ENCODE measurements around the gene ST3GAL2. TPM values are rescaled to one million over a fixed set of nuclear protein-coding genes. Genes with fewer than 3 reads are reported as not detected.
A peak's percentile ranks its signal among the peaks of the same experiment; 100 is the strongest.

The ST3GAL2 gene
- total and polyA plus RNA-seq, 9 of the 15 experiments (the other 6 are each of a cell fraction or from before 2014, with no cell fraction given), result 1.5 to 108 (median 34.3) TPM

GRCh38 chr16:70417661-70418060 is 21.2 kb downstream of the ST3GAL2 start:
- WGBS (ENCODE audit: insufficient coverage, low coverage, missing lambda C conversion rate), result 22% methylated on average over 7 of the region's 7 CpGs
- ChIA-PET POLR2A (interaction anchor here (0.6 to 2.6 kb wide), 9 partner anchors 8 to 1231 kb away, joined by 3 to 14 read pairs (median 3); partner anchors contain the start of genes DDX19A, FCSK and SNTB2), CTCF (ENCODE audit: low intra/inter-chr PET ratio) (no interaction called here)
- peaks cover 96% of the 10 kb centered on the region for H3K79me2 ChIP-seq (ENCODE audit: control insufficient read depth, insufficient read depth, low read length)
- H3K4me1 ChIP-seq (replicated peaks in 1 of 2; ENCODE audit: control insufficient read depth in 2 of 2, insufficient read depth in 2 of 2, low read length in 2 of 2), result peaks cover 82 to 84% of the 10 kb centered on the region in 2 experiments
- no peak overlapping the region for H2AFZ ChIP-seq (ENCODE audit: low read depth, low read length)
- TF ChIP-seq DLX4 (CRISPR knock-in tag; IDR thresholded peaks at IDR 0.05), result no peak
- no peak for TF ChIP-seq ZNF707 (CRISPR knock-in tag; conservative IDR thresholded peaks at IDR 0.05)
- H3K4me3 ChIP-seq, result no peak overlapping the region
- peak overlapping the region; percentile 15; the same call in 2 of the 3 replicates for H3K27ac ChIP-seq (ENCODE audit: extremely low read depth, low read depth, low read length)
- H4K20me1 ChIP-seq (replicated peaks; ENCODE audit: control insufficient read depth, insufficient read depth, low read length), result peaks cover 24% of the 10 kb centered on the region
- H3K9me3 ChIP-seq (replicated peaks; ENCODE audit: control insufficient read depth, insufficient read depth, low read depth, low read length), result no peaks in the 10 kb centered on the region
- DNase-seq (ENCODE audit: extremely low read depth in 1 of 4, low spot score in 3 of 4), result peak in 3 of 4 experiments; percentile 16 to 56 (median 51)
- no TSS peak for BruUV-seq (replicated peaks)
- ATAC-seq, result no peak
- peaks cover 77% of the 10 kb centered on the region for H3K36me3 ChIP-seq (ENCODE audit: control insufficient read depth, insufficient read depth, low read length)
- peak overlapping the region; percentile 20 for H3K4me2 ChIP-seq (ENCODE audit: insufficient read depth, low read length)
- peak overlapping the region in 1 of 2 experiments; percentile 74; a peak in 1 of 4 replicates for H3K9ac ChIP-seq (ENCODE audit: insufficient read depth in 1 of 2, low read depth in 2 of 2, low read length in 2 of 2)
- peaks cover 22% of the 10 kb centered on the region for H3K9me1 ChIP-seq (ENCODE audit: control insufficient read depth, insufficient read depth, low read length)
- in situ Hi-C loops (cut with MboI) (no loop called here), intact Hi-C loops (cut with micrococcal nuclease) (no loop called here)
- H3K27me3 ChIP-seq (ENCODE audit: control insufficient read depth in 2 of 2, insufficient read depth in 2 of 2, low read length in 2 of 2), result no peaks in the 10 kb centered on the region
- FAIRE-seq, result no peak

Data from K562 (cell line).